ENCODE results near the gene BIN1. TPM values are rescaled to one million over a fixed set of nuclear protein-coding genes. Genes with fewer than 3 reads are reported as not detected.

BIN1 gene
- total RNA-seq, 1 experiment from 2014 or later = 34.1 TPM

DNA sequence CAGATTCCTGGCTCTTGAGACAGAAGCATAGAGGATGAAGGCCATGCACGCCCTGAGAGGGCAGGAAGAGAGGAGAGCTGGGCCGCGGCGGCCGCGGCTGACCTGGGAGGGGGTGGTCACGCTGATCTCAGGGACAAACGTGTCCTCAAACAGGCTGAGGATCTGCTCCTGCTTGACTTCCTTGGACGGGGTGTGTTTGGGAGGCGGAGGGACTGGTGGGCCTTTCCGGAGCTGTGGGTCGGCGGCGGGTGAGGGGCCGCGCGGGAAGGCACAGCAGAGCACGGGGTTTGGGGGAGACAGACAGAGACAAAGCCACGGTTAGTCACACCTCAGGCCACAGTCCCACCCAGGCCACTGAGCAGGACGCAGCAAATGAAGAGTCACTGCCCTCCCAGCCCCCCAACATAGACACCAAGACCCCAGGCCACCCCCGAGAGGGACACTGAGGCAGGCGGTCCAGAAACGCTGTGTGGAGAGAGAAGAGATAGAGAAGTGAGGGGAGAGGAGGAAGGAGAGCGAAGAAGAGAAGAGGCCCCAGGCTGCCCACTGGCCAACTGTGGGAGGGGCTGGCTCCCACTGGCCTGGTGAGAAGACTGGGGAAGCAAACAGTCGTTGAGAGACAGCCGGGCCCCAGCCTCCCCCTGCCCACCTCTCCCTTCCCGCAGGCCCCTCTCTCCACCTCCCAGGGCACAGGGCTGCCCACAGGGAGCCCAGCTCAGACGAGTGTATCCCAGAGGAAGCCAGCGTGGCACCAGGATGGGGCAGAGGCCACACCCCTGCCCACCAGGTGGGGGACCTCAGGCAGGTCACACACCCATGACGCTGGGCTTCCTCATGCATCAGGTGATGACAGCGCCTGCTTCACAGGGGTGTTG lies 49.3 kb downstream of the BIN1 start:
- Histone ChIP-seq H3K27ac (ENCODE audit: low read depth, low read length, poor library complexity, severe bottlenecking) (no peak overlapping the region), H3K9me3 (ENCODE audit: low read depth, low read length, poor library complexity, severe bottlenecking) (no peaks in the 10 kb centered on the region), H3K27me3 (replicated peaks; ENCODE audit: insufficient read depth, low read depth, low read length, poor library complexity) (no peaks in the 10 kb centered on the region), H3K36me3 (ENCODE audit: insufficient read depth, low read length, poor library complexity, severe bottlenecking) (no peaks in the 10 kb centered on the region), H3K4me1 (ENCODE audit: insufficient read depth, low read length, poor library complexity, severe bottlenecking) (no peaks in the 10 kb centered on the region), H3K4me3 (ENCODE audit: low read depth, low read length, poor library complexity, severe bottlenecking) (no peak overlapping the region)
- DNase-seq (ENCODE audit: low spot score) = no peak
- POLR2A ChIA-PET (ENCODE audit: low non-redundant PET) = no interaction called here
- TF ChIP-seq, protein P1, sequence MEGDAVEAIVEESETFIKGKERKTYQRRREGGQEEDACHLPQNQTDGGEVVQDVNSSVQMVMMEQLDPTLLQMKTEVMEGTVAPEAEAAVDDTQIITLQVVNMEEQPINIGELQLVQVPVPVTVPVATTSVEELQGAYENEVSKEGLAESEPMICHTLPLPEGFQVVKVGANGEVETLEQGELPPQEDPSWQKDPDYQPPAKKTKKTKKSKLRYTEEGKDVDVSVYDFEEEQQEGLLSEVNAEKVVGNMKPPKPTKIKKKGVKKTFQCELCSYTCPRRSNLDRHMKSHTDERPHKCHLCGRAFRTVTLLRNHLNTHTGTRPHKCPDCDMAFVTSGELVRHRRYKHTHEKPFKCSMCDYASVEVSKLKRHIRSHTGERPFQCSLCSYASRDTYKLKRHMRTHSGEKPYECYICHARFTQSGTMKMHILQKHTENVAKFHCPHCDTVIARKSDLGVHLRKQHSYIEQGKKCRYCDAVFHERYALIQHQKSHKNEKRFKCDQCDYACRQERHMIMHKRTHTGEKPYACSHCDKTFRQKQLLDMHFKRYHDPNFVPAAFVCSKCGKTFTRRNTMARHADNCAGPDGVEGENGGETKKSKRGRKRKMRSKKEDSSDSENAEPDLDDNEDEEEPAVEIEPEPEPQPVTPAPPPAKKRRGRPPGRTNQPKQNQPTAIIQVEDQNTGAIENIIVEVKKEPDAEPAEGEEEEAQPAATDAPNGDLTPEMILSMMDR (conservative IDR thresholded peaks at IDR 0.05; ENCODE audit: low read depth, low read length) = no peak
- no peak for TF ChIP-seq EZH2 (IDR thresholded peaks at IDR 0.05; ENCODE audit: borderline replicate concordance, low read depth, low read length, poor library complexity, severe bottlenecking)
- BruUV-seq (replicated peaks) = no TSS peak
- intact Hi-C loops (cut with micrococcal nuclease; ENCODE audit: unreplicated experiment) = no loop called here
- CTCF ChIA-PET = no interaction called here

- Histone ChIP-seq H3K4me1 (ENCODE audit: insufficient read depth, low read length, poor library complexity, severe bottlenecking) (no peaks in the 10 kb centered on the region), H3K4me3 (ENCODE audit: low read depth, low read length, poor library complexity, severe bottlenecking) (no peak overlapping the region), H3K36me3 (ENCODE audit: insufficient read depth, low read length, poor library complexity, severe bottlenecking) (no peaks in the 10 kb centered on the region), H3K27ac (ENCODE audit: low read depth, low read length, poor library complexity, severe bottlenecking) (no peak overlapping the region), H3K27me3 (replicated peaks; ENCODE audit: insufficient read depth, low read depth, low read length, poor library complexity) (no peaks in the 10 kb centered on the region), H3K9me3 (ENCODE audit: low read depth, low read length, poor library complexity, severe bottlenecking) (no peaks in the 10 kb centered on the region)
- no peak for TF ChIP-seq EZH2 (IDR thresholded peaks at IDR 0.05; ENCODE audit: borderline replicate concordance, low read depth, low read length, poor library complexity, severe bottlenecking)
- TF ChIP-seq, protein P1 (conservative IDR thresholded peaks at IDR 0.05; ENCODE audit: low read depth, low read length) = no peak
- no peak for DNase-seq (ENCODE audit: low spot score)
- ChIA-PET POLR2A (ENCODE audit: low non-redundant PET) (no interaction called here), CTCF (no interaction called here)
- intact Hi-C loops (cut with micrococcal nuclease; ENCODE audit: unreplicated experiment) = no loop called here
- BruUV-seq (replicated peaks) = no TSS peak
These were observed 50.2 kb downstream of the BIN1 start for GRCh38 chr2:127056631-127057370.

- no peak for DNase-seq (ENCODE audit: low spot score)
- Histone ChIP-seq H3K36me3 (ENCODE audit: insufficient read depth, low read length, poor library complexity, severe bottlenecking) (no peaks in the 10 kb centered on the region), H3K4me3 (ENCODE audit: low read depth, low read length, poor library complexity, severe bottlenecking) (no peak overlapping the region), H3K9me3 (ENCODE audit: low read depth, low read length, poor library complexity, severe bottlenecking) (no peaks in the 10 kb centered on the region), H3K27me3 (replicated peaks; ENCODE audit: insufficient read depth, low read depth, low read length, poor library complexity) (no peaks in the 10 kb centered on the region), H3K27ac (ENCODE audit: low read depth, low read length, poor library complexity, severe bottlenecking) (no peak overlapping the region), H3K4me1 (ENCODE audit: insufficient read depth, low read length, poor library complexity, severe bottlenecking) (no peaks in the 10 kb centered on the region)
- POLR2A ChIA-PET (ENCODE audit: low non-redundant PET) = no interaction called here
- CTCF ChIA-PET = no interaction called here
- TF ChIP-seq EZH2 (IDR thresholded peaks at IDR 0.05; ENCODE audit: borderline replicate concordance, low read depth, low read length, poor library complexity, severe bottlenecking) = no peak
- TF ChIP-seq, protein P1 (conservative IDR thresholded peaks at IDR 0.05; ENCODE audit: low read depth, low read length) = no peak
- BruUV-seq (replicated peaks) = no TSS peak
- intact Hi-C loops (cut with micrococcal nuclease; ENCODE audit: unreplicated experiment) = no loop called here
These were observed 50.9 kb downstream of the BIN1 start for GRCh38 chr2:127056086-127056485.

Measured in A673 (cell line).